GM18861 (cell line): ENCODE data around the gene CIT.
"Not testable (repeated sequence)": the region's sequence is repeated elsewhere in the genome, so short reads cannot be mapped to it uniquely, and the experiment has no call there.

Experiments
- ATAC-seq: cut with Tn5 transposase; IDR thresholded peaks from one replicate; pipeline ENCODE4 v1.9.1; 2021; ENCODE audit not compliant: unreplicated experiment

The CIT gene

GRCh38 chr12:119659289-119659897 is 217.7 kb downstream of the CIT start:
- ATAC-seq: no peak

- ATAC-seq: not testable (repeated sequence)
Observed at GRCh38 chr12:119658166-119658565, 219.0 kb downstream of the CIT start.

GRCh38 chr12:119657001-119657400 is 220.1 kb downstream of the CIT start:
- not testable (repeated sequence) for ATAC-seq

GRCh38 chr12:119652665-119653064 is 224.5 kb downstream of the CIT start:
- no peak for ATAC-seq

- ATAC-seq: no peak
Observed at GRCh38 chr12:119649202-119649808, 227.8 kb downstream of the CIT start.

- ATAC-seq: no peak
Observed at GRCh38 chr12:119645535-119646059, 231.5 kb downstream of the CIT start.

- ATAC-seq: no peak
Observed at GRCh38 chr12:119644930-119645329, 232.2 kb downstream of the CIT start.

GRCh38 chr12:119642986-119643385 is 234.1 kb downstream of the CIT start:
- no peak for ATAC-seq
